H1 (cell line): ENCODE measurements around the gene ARNT2. TPM values are rescaled to one million over a fixed set of nuclear protein-coding genes. Genes with fewer than 3 reads are reported as not detected.

Experiments
- CTCF ChIA-PET: fragments of 300-600 bp; sonication (Branson Sonifier 250); formaldehyde crosslinking; loops from one replicate; lab custom pipeline; 2021; ENCODE audit not compliant: partially characterized antibody; lab: Charles Lee
- POLR2A ChIA-PET: fragments of 300-600 bp; sonication (Branson Sonifier 250); formaldehyde crosslinking; loops from one replicate; lab custom pipeline; 2021; ENCODE audit warnings: inconsistent platforms; ENCODE audit not compliant: partially characterized antibody; lab: Charles Lee
- DNase-seq, 2 experiments: peaks; one replicate each; pipeline versions ENCODE4 v3.0.0 to v3.0.0-alpha.2; 2010 to 2022; ENCODE audit warnings: low spot score in 2 of 2, low read depth in 1 of 2, mixed read lengths in 1 of 2
- FAIRE-seq: peaks from 2 replicates; lab custom pipeline; 2011; peaks lifted over from hg19 to GRCh38; lab: Jason Lieb, UNC
- H2AFZ ChIP-seq: 2 replicates; pipeline ENCODE4 v1.8.1; 2012; ENCODE audit warnings: low read length, inconsistent platforms
- H2AK5ac ChIP-seq: 2 replicates; pipeline ENCODE4 v1.6.1; 2013; ENCODE audit warnings: low read depth, low read length
- H2BK120ac ChIP-seq: replicated peaks from 2 replicates; pipeline ENCODE3; 2013; ENCODE audit warnings: low read depth, low read length, inconsistent platforms
- H2BK12ac ChIP-seq: 2 replicates; pipeline ENCODE4 v1.6.1; 2013; ENCODE audit warnings: low read depth, low read length
- H2BK15ac ChIP-seq: 2 replicates; pipeline ENCODE4 v1.6.1; 2013; ENCODE audit warnings: low read length
- H2BK20ac ChIP-seq: 2 replicates; pipeline ENCODE4 v1.6.1; 2013; ENCODE audit warnings: low read length
- H2BK5ac ChIP-seq: 2 replicates; pipeline ENCODE4 v1.6.1; 2013; ENCODE audit warnings: low read depth, low read length
- H3K14ac ChIP-seq: 2 replicates; pipeline ENCODE4 v1.6.1; 2013; ENCODE audit warnings: inconsistent platforms; ENCODE audit not compliant: insufficient read length
- H3K18ac ChIP-seq: 2 replicates; pipeline ENCODE4 v1.6.1; 2013; ENCODE audit warnings: low read length; ENCODE audit errors: extremely low read depth
- H3K23ac ChIP-seq: 2 replicates; pipeline ENCODE4 v1.6.1; 2013; ENCODE audit warnings: inconsistent platforms; ENCODE audit not compliant: insufficient read length
- H3K23me2 ChIP-seq: 2 replicates; pipeline ENCODE4 v1.6.1; 2013; ENCODE audit warnings: low read depth, low read length
- H3K27ac ChIP-seq: 2 replicates; pipeline ENCODE4 v1.6.1; 2011; ENCODE audit warnings: low read depth, low read length, inconsistent platforms
- H3K27me3 ChIP-seq, 4 experiments: replicated peaks in 1 of 4; 1 replicate in 1 of 4; 2 replicates in 3 of 4; pipeline versions ENCODE4 v1.6.1 to v1.8.1; 2011 to 2013; ENCODE audit warnings: low read length in 3 of 4, mild to moderate bottlenecking in 3 of 4, inconsistent platforms in 2 of 4, mixed read lengths in 2 of 4, moderate library complexity in 1 of 4; ENCODE audit not compliant: control insufficient read depth in 3 of 4, insufficient read depth in 3 of 4; ENCODE audit errors: extremely low read depth in 1 of 4
- H3K36me3 ChIP-seq, 4 experiments: 2 replicates each; pipeline versions ENCODE4 v1.6.1 to v1.8.1; 2011 to 2013; ENCODE audit warnings: mild to moderate bottlenecking in 4 of 4, low read length in 3 of 4, moderate library complexity in 2 of 4, control low read depth in 1 of 4, inconsistent platforms in 1 of 4; ENCODE audit not compliant: insufficient read depth in 4 of 4, control insufficient read depth in 2 of 4
- H3K4ac ChIP-seq: replicated peaks from 2 replicates; pipeline ENCODE3; 2013; ENCODE audit warnings: low read length, low read depth, mixed read lengths, inconsistent platforms; ENCODE audit not compliant: insufficient read length
- H3K4me1 ChIP-seq, 4 experiments: replicated peaks in 1 of 4; 1 replicate in 1 of 4; 2 replicates in 3 of 4; pipeline versions ENCODE4 v1.6.1 to v1.8.1; 2011 to 2013; ENCODE audit warnings: low read length in 3 of 4, inconsistent platforms in 2 of 4, mixed read lengths in 1 of 4; ENCODE audit not compliant: insufficient read depth in 4 of 4, control insufficient read depth in 3 of 4
- H3K4me2 ChIP-seq, 2 experiments: 2 replicates each; pipeline versions ENCODE4 v1.6.1 to v1.8.1; 2011 to 2013; ENCODE audit warnings: low read depth in 2 of 2, low read length in 2 of 2, control low read depth in 1 of 2, inconsistent platforms in 1 of 2, mild to moderate bottlenecking in 1 of 2; ENCODE audit not compliant: insufficient read depth in 1 of 2
- H3K4me3 ChIP-seq, 4 experiments: fragments of 200-600, 300-600 bp in 1 of 4; sonication (generic), shearing (Covaris generic), sonication (Bioruptor Twin) in 1 of 4; 2 replicates each; pipeline versions ENCODE4 v1.5.1 to v1.8.1; 2011 to 2016; ENCODE audit warnings: low read length in 4 of 4, low read depth in 3 of 4, control low read depth in 2 of 4, inconsistent platforms in 2 of 4, mild to moderate bottlenecking in 2 of 4, mixed read lengths in 1 of 4, moderate library complexity in 1 of 4; ENCODE audit not compliant: insufficient read depth in 2 of 4; ENCODE audit errors: extremely low read depth in 1 of 4
- H3K56ac ChIP-seq: replicated peaks from 2 replicates; pipeline ENCODE3; 2013; ENCODE audit warnings: low read depth, mild to moderate bottlenecking, mixed read lengths, low read length, inconsistent platforms; ENCODE audit not compliant: insufficient read length
- H3K79me1 ChIP-seq: 2 replicates; pipeline ENCODE4 v1.6.1; 2013; ENCODE audit warnings: low read depth, low read length, control low read depth
- H3K79me2 ChIP-seq, 2 experiments: 2 replicates each; pipeline versions ENCODE4 v1.6.1 to v1.8.1; 2012 to 2013; ENCODE audit warnings: low read length in 2 of 2, mild to moderate bottlenecking in 2 of 2, inconsistent platforms in 1 of 2; ENCODE audit not compliant: insufficient read depth in 2 of 2, control insufficient read depth in 1 of 2
- H3K9ac ChIP-seq, 4 experiments: replicated peaks in 1 of 4; 1 replicate in 1 of 4; 2 replicates in 3 of 4; pipeline versions ENCODE4 v1.6.1 to v1.8.1; 2011 to 2013; ENCODE audit warnings: low read depth in 3 of 4, low read length in 3 of 4, control low read depth in 2 of 4, mild to moderate bottlenecking in 2 of 4, moderate library complexity in 2 of 4, inconsistent platforms in 1 of 4; ENCODE audit errors: extremely low read depth in 1 of 4
- H3K9me3 ChIP-seq, 2 experiments: 2 replicates each; pipeline versions ENCODE4 v1.6.1 to v1.8.1; 2012 to 2013; ENCODE audit warnings: mild to moderate bottlenecking in 2 of 2, moderate library complexity in 2 of 2, control low read depth in 1 of 2, inconsistent platforms in 1 of 2, low read depth in 1 of 2, low read length in 1 of 2, mixed read lengths in 1 of 2; ENCODE audit not compliant: insufficient read depth in 2 of 2
- H4K20me1 ChIP-seq, 2 experiments: replicated peaks in 1 of 2; 2 replicates each; pipeline versions ENCODE3 to v1.8.1; 2011 to 2013; ENCODE audit warnings: inconsistent platforms in 2 of 2, low read length in 2 of 2, mild to moderate bottlenecking in 1 of 2; ENCODE audit not compliant: insufficient read depth in 2 of 2, control insufficient read depth in 1 of 2
- H4K5ac ChIP-seq: 2 replicates; pipeline ENCODE4 v1.6.1; 2013; ENCODE audit warnings: low read length, low read depth, mixed read lengths, inconsistent platforms; ENCODE audit not compliant: insufficient read length
- H4K8ac ChIP-seq: 2 replicates; pipeline ENCODE4 v1.8.0; 2013; ENCODE audit warnings: mild to moderate bottlenecking, moderate library complexity, low read length, inconsistent platforms; ENCODE audit not compliant: insufficient read depth; ENCODE audit errors: extremely low read depth
- H4K91ac ChIP-seq: replicated peaks from 2 replicates; pipeline ENCODE3; 2013; ENCODE audit warnings: low read length, mixed read lengths, inconsistent platforms; ENCODE audit not compliant: insufficient read length
- BCL11A ChIP-seq, 2 experiments: IDR thresholded peaks; one replicate each; pipeline ENCODE4 v1.6.1; 2011; ENCODE audit warnings: low read depth in 2 of 2, low read length in 2 of 2, mild to moderate bottlenecking in 2 of 2
- JUND ChIP-seq: IDR thresholded peaks from 2 replicates; pipeline ENCODE4 v1.6.1; 2011; ENCODE audit warnings: mild to moderate bottlenecking, improper control_type of control experiment, low read length
- SUZ12 ChIP-seq: fragments of 200-600 bp; sonication (generic); IDR thresholded peaks from 2 replicates; pipeline ENCODE4 v1.6.1; 2012; ENCODE audit warnings: mild to moderate bottlenecking, inconsistent platforms, low read length, moderate library complexity, mixed read lengths
- TCF12 ChIP-seq: IDR thresholded peaks from 2 replicates; pipeline ENCODE4 v1.6.1; 2011; ENCODE audit warnings: low read depth, mild to moderate bottlenecking, low read length
- TEAD4 ChIP-seq: IDR thresholded peaks from 2 replicates; pipeline ENCODE4 v1.6.1; 2012; ENCODE audit warnings: low read depth, low read length, inconsistent platforms, mixed read lengths
- WGBS, 2 experiments: shearing (Covaris generic) in 1 of 2; methylation state at CpG; one replicate each; pipeline versions ENCODE4 v1.1.6 to v1.1.7; 2013 to 2015; ENCODE audit warnings: low lambda C conversion rate in 2 of 2, mixed read lengths in 2 of 2, inconsistent platforms in 1 of 2, low coverage in 1 of 2, missing lambda C conversion rate in 1 of 2; ENCODE audit not compliant: insufficient replicate concordance in 2 of 2, insufficient coverage in 1 of 2, insufficient read length in 1 of 2; ENCODE audit errors: extremely low coverage in 1 of 2, missing lambda C conversion rate in 1 of 2; 5-methylcytosine and 5-hydroxymethylcytosine counted together
- polyA plus RNA-seq, 7 experiments: library from polyadenylated mRNA; depleted of rRNA in 3 of 7; stranded (reverse) in 5 of 7; unstranded in 2 of 7; fragments of >200 nt in 5 of 7; fragments of 200-250 nt in 2 of 7; gene quantifications; 1 replicate in 5 of 7; 2 replicates in 1 of 7; 4 replicates in 1 of 7; pipeline versions ENCODE4 v1.2.1 to v1.2.3, GENCODE V29; 2011 to 2013; ENCODE audit warnings: missing spikeins in 2 of 7, mixed read lengths in 2 of 7
- total RNA-seq: library from RNA; stranded (reverse); fragmentation: NEBNext Ultra II Directional; extraction: Animal tissue kit (Norgen Biotek cat#: 25700); gene quantifications from 2 replicates; pipeline ENCODE4 v1.2.1, GENCODE V29; 2021

Gene ARNT2
- total and polyA plus RNA-seq, 2 of the 8 experiments (the other 6 are each of a cell fraction or from before 2014, with no cell fraction given): 9.5 to 14.6 TPM

DNA sequence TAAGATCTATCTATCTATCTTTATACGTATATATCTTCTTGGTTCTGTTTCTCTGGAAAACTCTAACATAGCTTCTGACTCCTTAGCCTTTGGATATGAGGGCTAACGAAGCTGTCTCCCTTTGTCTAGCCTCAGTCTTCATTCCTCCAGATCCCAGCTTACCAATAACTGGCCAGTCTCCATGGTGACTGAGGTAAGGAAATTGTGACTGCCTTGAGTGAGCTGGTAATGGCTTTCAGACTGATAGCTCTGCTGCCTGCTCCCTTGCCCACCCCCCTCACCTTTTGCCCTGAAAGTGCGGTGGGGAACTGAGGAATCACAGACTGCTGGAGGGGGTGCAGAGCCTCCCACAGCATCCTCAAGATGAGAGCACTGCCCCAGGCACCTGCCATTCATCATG, 225.2 kb downstream of the ARNT2 start:
- H3K56ac ChIP-seq: no peak overlapping the region
- H2BK20ac ChIP-seq: no peak overlapping the region
- no peak overlapping the region for H3K27ac ChIP-seq
- POLR2A ChIA-PET: no interaction called here
- FAIRE-seq: no peak
- no peak overlapping the region for H3K9ac ChIP-seq
- H2BK12ac ChIP-seq: 0 out of 2 replicates have a peak overlapping the region, but pooled peaks have one; percentile 9
- H3K23me2 ChIP-seq: no peaks in the 10 kb centered on the region; the same call in 1 of the 2 replicates
- H3K4me3 ChIP-seq: no peak overlapping the region
- DNase-seq: no peak
- TF ChIP-seq TCF12: no peak
- TF ChIP-seq JUND: no peak
- TF ChIP-seq TEAD4: no peak
- no peak for TF ChIP-seq BCL11A (IDR thresholded peaks at IDR 0.05; ENCODE audit: low read depth in 2 of 2, low read length in 2 of 2)
- TF ChIP-seq SUZ12: no peak
- TF ChIP-seq, all 59 proteins: peak for 0
- H3K4ac ChIP-seq: no peak overlapping the region
- no peak overlapping the region for H3K23ac ChIP-seq
- H4K91ac ChIP-seq: no peak overlapping the region
- CTCF ChIA-PET: interaction anchor here (1.1 to 2.2 kb wide), 6 partner anchors 10 to 155 kb away, joined by 3 to 10 read pairs (median 5); no protein-coding TSS in a partner anchor
- H3K27me3 ChIP-seq: no peaks in the 10 kb centered on the region
- no peak overlapping the region for H2BK5ac ChIP-seq
- no peak overlapping the region for H3K18ac ChIP-seq
- no peak overlapping the region for H3K4me2 ChIP-seq
- H3K14ac ChIP-seq: no peak overlapping the region
- H2AFZ ChIP-seq: no peak overlapping the region
- H4K5ac ChIP-seq: no peak overlapping the region
- H4K8ac ChIP-seq: no peak overlapping the region
- 70% methylated on average over 3 of the region's 3 CpGs; no CpG with 5 or more reads in 1 of the 2 experiments for WGBS, 2 experiments
- no peaks in the 10 kb centered on the region for H3K9me3 ChIP-seq
- no peak overlapping the region for H2AK5ac ChIP-seq
- H2BK15ac ChIP-seq: no peak overlapping the region
- H3K36me3 ChIP-seq: no peaks in the 10 kb centered on the region
- H3K79me1 ChIP-seq: no peaks in the 10 kb centered on the region
- no peaks in the 10 kb centered on the region; a peak in 1 of 7 replicates for H3K4me1 ChIP-seq
- no peaks in the 10 kb centered on the region for H4K20me1 ChIP-seq
- H3K79me2 ChIP-seq: no peaks in the 10 kb centered on the region
- no peak overlapping the region for H2BK120ac ChIP-seq
